OCI-LY3 (cell line): ENCODE data around the gene NOC3L.

ENCODE experiments used
- EZH2phosphoT487 ChIP-seq: fragments of 200-600 bp; shearing (Covaris generic); IDR thresholded peaks from 2 replicates; pipeline ENCODE4 v1.6.1; 2018; ENCODE audit warnings: antibody characterized with exemption, mixed run types, low read depth
- TF ChIP-seq, protein P1 (sequence below): fragments of 200-600, 300-600 bp; sonication (generic); IDR thresholded peaks from 2 replicates; pipeline ENCODE4 v1.5.1; 2014; ENCODE audit warnings: antibody characterized with exemption, low read length, low read depth

DNA sequence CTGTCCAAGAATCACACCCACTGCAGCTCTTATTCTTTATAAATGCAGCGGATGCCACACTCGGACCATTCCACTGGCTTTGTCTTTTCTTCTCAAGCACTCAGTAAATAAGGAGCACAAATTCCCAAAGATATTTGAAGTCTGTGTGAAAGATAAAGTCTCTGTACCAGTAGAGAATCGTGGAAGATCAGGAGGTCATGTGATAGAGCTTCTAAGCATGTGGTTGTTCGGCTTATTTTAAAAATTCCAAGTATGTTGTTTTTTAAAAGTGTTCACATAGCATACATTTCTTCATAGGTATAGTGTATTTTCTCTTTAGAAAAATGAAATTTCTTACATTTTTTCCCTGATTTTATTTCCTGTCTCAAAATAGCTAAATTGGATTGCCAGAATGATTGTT is 75.8 kb downstream of the NOC3L start:
- TF ChIP-seq, protein P1, sequence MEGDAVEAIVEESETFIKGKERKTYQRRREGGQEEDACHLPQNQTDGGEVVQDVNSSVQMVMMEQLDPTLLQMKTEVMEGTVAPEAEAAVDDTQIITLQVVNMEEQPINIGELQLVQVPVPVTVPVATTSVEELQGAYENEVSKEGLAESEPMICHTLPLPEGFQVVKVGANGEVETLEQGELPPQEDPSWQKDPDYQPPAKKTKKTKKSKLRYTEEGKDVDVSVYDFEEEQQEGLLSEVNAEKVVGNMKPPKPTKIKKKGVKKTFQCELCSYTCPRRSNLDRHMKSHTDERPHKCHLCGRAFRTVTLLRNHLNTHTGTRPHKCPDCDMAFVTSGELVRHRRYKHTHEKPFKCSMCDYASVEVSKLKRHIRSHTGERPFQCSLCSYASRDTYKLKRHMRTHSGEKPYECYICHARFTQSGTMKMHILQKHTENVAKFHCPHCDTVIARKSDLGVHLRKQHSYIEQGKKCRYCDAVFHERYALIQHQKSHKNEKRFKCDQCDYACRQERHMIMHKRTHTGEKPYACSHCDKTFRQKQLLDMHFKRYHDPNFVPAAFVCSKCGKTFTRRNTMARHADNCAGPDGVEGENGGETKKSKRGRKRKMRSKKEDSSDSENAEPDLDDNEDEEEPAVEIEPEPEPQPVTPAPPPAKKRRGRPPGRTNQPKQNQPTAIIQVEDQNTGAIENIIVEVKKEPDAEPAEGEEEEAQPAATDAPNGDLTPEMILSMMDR, result no peak
- TF ChIP-seq EZH2phosphoT487, result no peak
